ENCODE data around the gene IP6K1.
"Not testable (repeated sequence)": the region's sequence is repeated elsewhere in the genome, so short reads cannot be mapped to it uniquely, and the experiment has no call there.

The IP6K1 gene

DNA sequence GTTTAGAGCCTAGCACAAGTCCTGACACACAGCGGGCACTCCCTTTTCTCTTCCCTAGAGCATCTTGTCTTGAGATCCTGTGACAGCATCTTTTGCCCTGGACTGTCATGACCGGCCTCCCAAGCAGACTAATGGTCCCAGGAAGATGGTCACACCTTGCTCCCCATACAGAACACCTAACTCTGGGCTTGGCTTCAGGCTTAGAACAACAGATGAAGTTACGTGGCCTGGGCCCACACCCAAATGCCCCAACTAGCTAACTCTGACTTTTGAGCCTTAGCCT lies 781 bp upstream of the IP6K1 start:
- H3K4me1 ChIP-seq = peaks cover 11% of the 10 kb centered on the region
- H3K4me3 ChIP-seq = no peak overlapping the region
- DNase-seq (ENCODE audit: low spot score in 2 of 2) = no peak
- H3K27me3 ChIP-seq (ENCODE audit: low read depth) = no peaks in the 10 kb centered on the region
- in situ Hi-C loops (cut with MboI; ENCODE audit: low sequenced_read_pairs) = no loop called here
- H3K9me3 ChIP-seq = no peaks in the 10 kb centered on the region
- peaks cover 19% of the 10 kb centered on the region for H3K36me3 ChIP-seq (replicated peaks)

GRCh38 chr3:49785565-49786356 lies 581 bp downstream of the IP6K1 start:
- H3K9me3 ChIP-seq = no peaks in the 10 kb centered on the region
- H3K36me3 ChIP-seq (replicated peaks) = peaks cover 31% of the 10 kb centered on the region
- peaks cover 11% of the 10 kb centered on the region for H3K4me1 ChIP-seq
- peak overlapping the region; percentile 97 for H3K4me3 ChIP-seq
- DNase-seq (ENCODE audit: low spot score in 2 of 2) = peak in 1 of 2 experiments; percentile 34
- no peaks in the 10 kb centered on the region for H3K27me3 ChIP-seq (ENCODE audit: low read depth)
- in situ Hi-C loops (cut with MboI; ENCODE audit: low sequenced_read_pairs) = no loop called here

DNA sequence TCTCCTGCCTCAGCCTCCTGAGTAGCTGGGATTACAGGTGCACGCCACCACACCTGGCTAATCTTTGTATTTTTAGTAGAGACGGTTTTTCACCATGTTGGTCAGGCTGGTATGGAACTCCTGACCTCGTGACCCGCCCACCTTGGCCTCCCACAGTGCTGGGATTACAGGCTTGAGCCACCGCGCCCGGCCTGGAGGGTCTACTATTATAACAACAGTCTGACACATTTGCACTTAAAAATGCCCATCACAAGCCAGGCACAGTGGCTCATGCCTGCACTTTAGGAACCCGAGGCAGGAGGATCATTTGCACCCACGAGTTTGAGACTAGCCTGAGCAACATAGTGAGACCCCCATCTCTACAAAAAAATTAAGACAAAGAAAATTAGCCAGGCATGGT lies 4.1 kb downstream of the IP6K1 start:
- H3K27me3 ChIP-seq (ENCODE audit: low read depth); DNase-seq (ENCODE audit: low spot score in 2 of 2); in situ Hi-C loops (cut with MboI; ENCODE audit: low sequenced_read_pairs); H3K4me3 ChIP-seq; H3K9me3 ChIP-seq: not testable (repeated sequence)
- Histone ChIP-seq H3K36me3 (replicated peaks) (peaks cover 43% of the 10 kb centered on the region), H3K4me1 (peaks cover 14% of the 10 kb centered on the region)

- Histone ChIP-seq H3K4me3 (no peak overlapping the region), H3K9me3 (no peaks in the 10 kb centered on the region), H3K36me3 (replicated peaks) (peaks cover 49% of the 10 kb centered on the region), H3K27me3 (ENCODE audit: low read depth) (no peaks in the 10 kb centered on the region), H3K4me1 (peaks cover 8% of the 10 kb centered on the region)
- in situ Hi-C loops (cut with MboI; ENCODE audit: low sequenced_read_pairs) = no loop called here
- DNase-seq (ENCODE audit: low spot score in 2 of 2) = no peak
Measured at GRCh38 chr3:49781415-49782199, 4.7 kb downstream of the IP6K1 start.

GRCh38 chr3:49780975-49781365 lies 5.4 kb downstream of the IP6K1 start:
- H3K4me1 ChIP-seq; H3K9me3 ChIP-seq; H3K27me3 ChIP-seq (ENCODE audit: low read depth); DNase-seq (ENCODE audit: low spot score in 2 of 2); H3K4me3 ChIP-seq; in situ Hi-C loops (cut with MboI; ENCODE audit: low sequenced_read_pairs): not testable (repeated sequence)
- peaks cover 51% of the 10 kb centered on the region for H3K36me3 ChIP-seq (replicated peaks)

GRCh38 chr3:49780080-49780974 lies 6.0 kb downstream of the IP6K1 start:
- Histone ChIP-seq H3K9me3 (no peaks in the 10 kb centered on the region), H3K36me3 (replicated peaks) (peaks cover 51% of the 10 kb centered on the region), H3K4me3 (no peak overlapping the region), H3K27me3 (ENCODE audit: low read depth) (no peaks in the 10 kb centered on the region), H3K4me1 (peaks cover 7% of the 10 kb centered on the region; the same call in 1 of the 2 replicates)
- in situ Hi-C loops (cut with MboI; ENCODE audit: low sequenced_read_pairs) = no loop called here
- DNase-seq (ENCODE audit: low spot score in 2 of 2) = no peak

- H3K36me3 ChIP-seq (replicated peaks) = peaks cover 45% of the 10 kb centered on the region
- in situ Hi-C loops (cut with MboI; ENCODE audit: low sequenced_read_pairs) = no loop called here
- H3K27me3 ChIP-seq (ENCODE audit: low read depth) = no peaks in the 10 kb centered on the region
- H3K4me3 ChIP-seq = no peak overlapping the region
- DNase-seq (ENCODE audit: low spot score in 2 of 2) = no peak
- 0 out of 2 replicates have a peak, but pooled peaks cover 3% of the 10 kb centered on the region for H3K4me1 ChIP-seq
- H3K9me3 ChIP-seq = no peaks in the 10 kb centered on the region
Measured at GRCh38 chr3:49779358-49780079, 6.8 kb downstream of the IP6K1 start.

- in situ Hi-C loops (cut with MboI; ENCODE audit: low sequenced_read_pairs); H3K4me3 ChIP-seq; DNase-seq (ENCODE audit: low spot score in 2 of 2); H3K4me1 ChIP-seq; H3K27me3 ChIP-seq (ENCODE audit: low read depth); H3K9me3 ChIP-seq: not testable (repeated sequence)
- H3K36me3 ChIP-seq (replicated peaks) = peaks cover 25% of the 10 kb centered on the region
Measured at GRCh38 chr3:49776101-49776500, 10.2 kb downstream of the IP6K1 start.

- in situ Hi-C loops (cut with MboI; ENCODE audit: low sequenced_read_pairs) = no loop called here
- no peaks in the 10 kb centered on the region for H3K9me3 ChIP-seq
- H3K4me1 ChIP-seq = 0 out of 2 replicates have a peak, but pooled peaks cover under 1% of the 10 kb centered on the region
- no peak for DNase-seq (ENCODE audit: low spot score in 2 of 2)
- H3K4me3 ChIP-seq = no peak overlapping the region
- peaks cover 21% of the 10 kb centered on the region for H3K36me3 ChIP-seq (replicated peaks)
- no peaks in the 10 kb centered on the region for H3K27me3 ChIP-seq (ENCODE audit: low read depth)
Measured at GRCh38 chr3:49775538-49775937, 10.8 kb downstream of the IP6K1 start.

DNA sequence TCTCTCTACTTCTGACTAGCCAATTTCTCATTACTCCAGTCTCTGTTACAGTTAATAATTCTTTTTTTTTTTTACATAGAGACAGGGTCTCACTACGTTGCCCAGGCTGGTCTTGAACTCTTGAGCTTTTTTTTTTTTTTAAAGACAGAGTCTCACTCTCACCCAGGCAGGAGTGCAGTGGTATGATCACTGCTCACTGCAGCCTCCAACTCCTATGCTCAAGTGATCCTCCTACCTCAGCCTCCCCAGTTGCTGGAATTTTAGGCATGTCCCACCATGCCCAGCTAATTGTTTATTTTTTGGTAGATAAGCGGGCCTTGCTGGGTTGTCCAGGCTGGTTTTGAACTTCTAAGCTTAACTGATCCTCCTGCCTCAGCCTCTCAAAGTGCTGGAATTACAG lies 13.6 kb downstream of the IP6K1 start:
- in situ Hi-C loops (cut with MboI; ENCODE audit: low sequenced_read_pairs) = no loop called here
- Histone ChIP-seq H3K9me3 (no peaks in the 10 kb centered on the region), H3K4me1 (no peaks in the 10 kb centered on the region), H3K4me3 (no peak overlapping the region), H3K36me3 (replicated peaks) (peaks cover 18% of the 10 kb centered on the region), H3K27me3 (ENCODE audit: low read depth) (no peaks in the 10 kb centered on the region)
- DNase-seq (ENCODE audit: low spot score in 2 of 2) = no peak

DNA sequence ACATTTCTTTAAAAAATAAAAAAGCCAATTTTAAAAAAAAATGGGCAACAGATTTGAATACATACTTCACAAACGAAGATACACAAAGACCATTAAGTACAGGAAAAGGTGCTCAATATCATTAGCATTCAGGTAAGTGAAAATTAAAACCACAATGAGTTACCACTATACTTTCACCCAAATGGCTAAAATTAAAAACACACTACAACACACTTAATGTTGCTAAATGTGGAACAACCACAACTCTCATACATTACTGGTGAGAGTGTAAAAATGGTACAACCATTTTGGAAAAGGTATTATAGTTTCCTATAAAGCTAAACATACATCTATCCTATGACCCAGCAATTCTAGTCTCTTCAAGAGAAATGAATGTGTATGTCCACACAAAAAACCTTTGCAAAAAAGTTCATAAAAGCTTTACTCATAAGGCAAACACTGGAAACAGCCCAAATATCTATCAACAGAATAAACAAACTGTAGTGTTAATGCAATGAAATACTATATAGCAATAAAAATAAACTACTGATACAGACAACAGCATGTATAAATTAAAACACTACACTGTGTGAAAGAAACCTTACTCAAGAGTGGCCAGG lies 14.9 kb downstream of the IP6K1 start:
- Histone ChIP-seq H3K4me1 (no peaks in the 10 kb centered on the region), H3K27me3 (ENCODE audit: low read depth) (no peaks in the 10 kb centered on the region), H3K4me3 (no peak overlapping the region), H3K9me3 (no peaks in the 10 kb centered on the region), H3K36me3 (replicated peaks) (peaks cover 10% of the 10 kb centered on the region)
- in situ Hi-C loops (cut with MboI; ENCODE audit: low sequenced_read_pairs) = no loop called here
- DNase-seq (ENCODE audit: low spot score in 2 of 2) = no peak

DNA sequence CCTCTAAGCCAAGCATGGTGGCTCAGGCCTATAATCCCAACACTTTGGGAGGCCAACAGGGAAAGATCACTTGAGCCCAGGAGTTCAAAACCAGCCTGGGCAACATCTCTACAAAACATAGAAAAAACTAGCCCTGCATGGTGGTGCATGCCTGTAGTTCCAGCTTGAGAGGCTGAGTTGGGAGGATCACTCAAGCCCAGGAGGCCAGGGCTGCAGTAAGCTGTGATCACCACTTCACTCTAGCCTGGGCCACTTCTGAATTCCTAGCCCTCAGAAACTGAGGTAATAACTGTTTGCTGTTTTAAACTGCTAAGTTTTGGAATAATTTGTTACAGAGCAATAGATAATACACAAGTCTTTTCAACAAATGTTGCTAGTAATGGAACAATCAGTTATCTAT lies 16.4 kb downstream of the IP6K1 start:
- Histone ChIP-seq H3K36me3 (replicated peaks) (peaks cover 9% of the 10 kb centered on the region), H3K4me3 (no peak overlapping the region)

More for the DNA sequence above, 16.4 kb downstream of the IP6K1 start:
- H3K4me1 ChIP-seq = no peaks in the 10 kb centered on the region
- no peaks in the 10 kb centered on the region for H3K9me3 ChIP-seq
- in situ Hi-C loops (cut with MboI; ENCODE audit: low sequenced_read_pairs) = no loop called here
- H3K27me3 ChIP-seq (ENCODE audit: low read depth) = no peaks in the 10 kb centered on the region
- DNase-seq (ENCODE audit: low spot score in 2 of 2) = no peak

All from HAP-1 (cell line).